ENCODE data around the gene MS4A4E.
"Not testable (repeated sequence)": the region's sequence is repeated elsewhere in the genome, so short reads cannot be mapped to it uniquely, and the experiment has no call there.

Gene MS4A4E

GRCh38 chr11:60221181-60221580 lies 21.8 kb downstream of the MS4A4E start:
- DNase-seq: no peak

DNA sequence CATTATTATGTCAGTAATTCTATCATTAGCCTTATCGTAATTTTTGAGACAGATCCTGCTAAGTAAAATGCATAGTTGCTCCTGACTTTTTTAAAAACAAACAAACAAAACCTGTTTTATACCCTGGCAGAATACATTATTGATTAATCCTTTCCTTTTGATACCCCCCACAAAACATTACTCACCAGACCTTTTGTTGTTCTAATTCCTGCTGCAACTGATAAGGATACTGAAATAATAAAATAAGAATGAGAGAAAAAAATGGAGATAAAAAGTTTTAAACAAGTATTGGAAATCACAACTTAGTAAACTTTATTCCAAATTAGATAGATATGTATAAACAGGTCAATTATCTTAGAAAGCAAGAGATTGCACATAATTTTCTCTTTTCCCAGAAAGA lies 28.6 kb downstream of the MS4A4E start:
- no peak for DNase-seq

DNA sequence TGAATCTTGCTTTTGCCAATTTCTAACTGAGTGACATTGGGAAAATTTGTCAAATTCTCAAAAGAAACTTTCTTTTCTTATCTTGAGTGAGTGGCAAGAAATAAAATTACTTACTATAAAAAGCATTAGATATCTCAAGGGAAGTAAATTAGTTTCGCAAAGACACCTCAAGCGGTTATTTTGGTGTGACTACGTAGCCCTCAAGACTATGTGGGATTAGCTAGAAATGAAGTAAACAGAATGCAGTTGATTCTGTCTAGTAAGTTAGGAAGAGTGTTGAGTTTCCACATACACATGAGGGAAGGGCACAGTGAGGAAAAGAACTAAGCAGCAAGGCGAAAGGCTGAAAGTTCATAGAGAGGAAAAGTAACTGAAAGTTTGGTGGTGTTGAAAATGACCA lies 31.7 kb downstream of the MS4A4E start:
- no peak for DNase-seq

DNA sequence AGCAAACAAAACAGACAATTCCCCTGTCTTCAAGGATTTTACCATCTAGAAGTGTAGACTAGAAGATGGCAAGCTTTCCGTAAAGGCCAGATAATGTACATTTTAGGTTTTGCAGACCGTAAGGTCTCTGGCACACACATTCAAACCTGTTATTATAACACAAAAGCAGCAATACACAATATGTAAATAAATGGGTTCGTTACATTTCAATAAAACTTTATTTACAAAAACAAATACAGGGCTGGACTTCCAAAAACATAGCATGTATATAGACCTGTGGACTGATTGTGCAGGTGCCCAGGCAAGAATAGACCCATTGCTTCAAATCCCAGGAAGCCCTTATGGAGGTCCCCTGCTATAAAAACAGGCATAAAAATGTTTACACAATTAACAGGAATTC lies 33.0 kb downstream of the MS4A4E start:
- no peak for DNase-seq

GRCh38 chr11:60208951-60209350 lies 34.0 kb downstream of the MS4A4E start:
- DNase-seq: no peak

DNA sequence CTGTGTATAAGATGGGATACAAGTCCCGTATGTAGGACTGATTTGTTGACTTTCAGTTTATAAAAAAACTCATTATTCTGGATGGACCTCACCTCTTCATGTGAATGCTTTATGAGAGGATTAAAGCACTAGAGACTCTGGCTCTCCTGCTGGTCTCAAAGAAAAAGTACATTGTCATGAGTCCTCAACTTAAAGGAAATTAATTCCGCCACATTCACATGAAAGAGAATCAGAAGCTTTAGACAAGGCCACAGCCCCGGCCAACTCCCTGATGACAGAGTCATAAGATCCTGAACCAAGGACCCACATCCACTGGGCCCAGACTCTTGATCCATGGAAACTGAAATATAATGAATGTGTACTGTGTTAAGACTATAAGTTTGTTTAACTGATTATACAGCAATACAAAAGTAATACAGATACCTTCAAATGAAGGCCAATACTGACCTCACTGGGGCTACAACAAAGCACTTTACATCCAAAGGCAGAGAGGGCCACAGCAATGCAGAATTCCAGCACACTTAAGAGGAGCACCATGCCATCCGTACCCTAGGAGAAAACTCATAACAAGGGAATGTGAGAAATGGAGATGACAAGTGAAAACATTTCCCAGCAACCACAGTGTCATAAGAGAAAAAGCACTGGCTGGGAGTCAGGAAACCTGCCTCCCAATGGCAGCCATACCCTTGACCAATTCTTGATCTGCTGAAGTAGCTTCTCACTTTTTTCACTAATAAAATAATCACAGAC lies 34.6 kb downstream of the MS4A4E start:
- no peak for DNase-seq

DNA sequence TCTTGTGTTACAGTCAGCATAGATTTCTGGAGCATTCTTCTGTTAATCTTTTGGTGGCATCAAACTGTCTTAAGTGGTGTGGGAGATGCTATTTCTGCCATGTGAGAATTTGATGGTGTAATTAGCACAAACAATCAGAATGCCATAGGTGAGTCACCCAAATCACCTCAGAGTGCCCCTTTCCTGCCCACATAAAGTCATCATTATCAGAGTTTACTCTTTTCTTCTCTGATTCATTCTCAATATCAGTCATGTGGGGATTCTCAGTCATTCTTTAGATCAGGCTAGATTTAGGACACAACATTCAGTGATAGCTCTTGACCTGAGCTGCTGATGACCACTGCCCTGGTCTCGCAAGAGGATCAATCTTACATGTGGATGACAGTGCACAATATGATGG lies 36.3 kb downstream of the MS4A4E start:
- no peak for DNase-seq

DNA sequence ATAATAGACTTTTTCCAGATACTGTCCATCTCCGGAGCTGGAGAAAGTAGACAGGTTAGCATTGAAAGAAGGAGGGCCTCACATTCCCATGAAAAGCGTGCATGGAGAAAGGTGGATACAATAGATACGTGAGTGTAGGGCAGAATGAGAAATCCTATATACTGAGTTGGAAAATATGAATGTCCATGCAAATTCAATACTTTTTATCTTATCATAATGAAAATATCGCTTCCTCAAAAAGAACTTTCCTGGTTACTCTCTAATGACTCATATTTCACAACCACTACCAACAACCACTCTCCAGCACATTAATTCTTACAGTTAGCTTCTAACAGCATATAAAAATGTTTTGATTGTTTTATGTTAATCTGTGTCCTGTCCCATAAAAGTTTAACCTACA lies 38.0 kb downstream of the MS4A4E start:
- DNase-seq: no peak

- DNase-seq: not testable (repeated sequence)
Observed at GRCh38 chr11:60201334-60201733, 41.6 kb downstream of the MS4A4E start.

DNA sequence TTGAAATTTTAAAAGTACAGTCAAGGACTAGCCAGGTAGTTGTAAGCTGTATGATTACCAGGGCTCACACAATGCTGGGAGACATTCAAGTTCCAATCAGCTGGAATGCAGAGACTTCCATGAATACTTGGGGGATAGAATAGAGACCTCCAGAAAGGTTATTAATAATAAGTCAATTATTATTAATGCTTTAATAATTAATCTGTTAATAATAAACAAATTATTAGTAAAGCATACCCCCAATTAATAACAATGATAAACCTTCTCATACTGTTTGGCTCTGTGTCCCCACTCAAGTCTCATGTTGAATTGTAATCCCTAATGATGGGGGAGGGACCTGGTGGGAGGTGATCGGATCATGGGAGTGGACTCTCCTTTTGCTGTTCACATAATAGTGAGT lies 45.5 kb downstream of the MS4A4E start:
- DNase-seq: no peak

DNA sequence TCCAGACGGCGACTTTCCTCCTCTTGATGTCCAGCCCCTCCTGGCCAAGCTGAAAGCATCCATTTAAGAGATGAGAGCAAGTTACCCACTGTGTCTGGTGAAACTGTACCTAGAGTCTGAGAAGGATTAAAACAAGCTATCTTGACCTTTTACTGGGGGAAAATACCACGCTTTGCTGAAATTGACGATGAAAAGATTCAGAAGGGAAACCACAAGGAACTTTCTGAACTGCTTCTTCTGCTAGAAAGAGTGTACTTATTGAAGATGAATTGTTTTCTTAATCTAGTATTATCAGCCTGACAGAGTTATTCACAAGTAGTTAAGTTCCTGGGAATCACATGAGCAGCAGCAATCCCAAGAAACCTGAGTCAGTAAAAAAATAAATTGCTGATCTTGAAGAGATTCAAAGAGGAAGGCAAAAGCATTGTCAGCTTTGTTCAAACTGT lies 47.0 kb downstream of the MS4A4E start:
- no peak for DNase-seq

- no peak for DNase-seq
Observed at GRCh38 chr11:60194511-60194910, 48.4 kb downstream of the MS4A4E start.

DNA sequence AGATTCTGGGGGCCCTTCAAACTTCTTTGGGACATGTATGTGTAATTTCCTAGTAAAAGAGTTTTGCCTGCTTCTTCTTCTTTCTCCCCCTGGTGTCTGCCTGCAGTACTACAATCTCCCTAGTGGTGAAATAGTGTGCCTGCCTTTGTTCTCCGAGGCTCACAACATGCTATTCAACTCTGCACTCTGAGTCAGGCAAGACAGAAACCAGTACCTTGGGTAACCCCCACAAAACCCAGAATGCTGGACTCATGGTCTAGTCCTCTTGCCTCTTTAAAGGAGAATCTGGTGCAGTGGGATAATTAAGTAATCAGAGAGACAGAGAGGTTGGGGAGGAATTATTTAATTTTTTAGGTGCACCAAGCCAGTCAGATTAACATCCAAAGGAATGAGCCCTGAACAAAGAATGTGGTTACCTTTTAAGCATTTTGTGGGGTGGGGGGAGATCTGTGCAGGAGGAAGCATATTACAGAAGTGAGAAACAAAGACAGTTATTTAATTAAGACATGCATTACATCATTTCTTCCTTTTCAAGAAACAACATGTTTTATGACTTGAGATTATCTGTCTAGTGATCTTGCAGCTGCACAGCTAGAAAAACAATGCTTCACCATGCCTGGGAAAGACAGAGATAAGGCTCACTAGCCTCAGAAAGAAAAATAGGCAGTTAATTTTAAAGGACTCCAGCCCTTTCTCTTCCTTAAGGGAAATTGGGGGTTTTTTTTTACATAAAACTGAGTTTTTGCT lies 49.1 kb downstream of the MS4A4E start:
- peak in 1 of 2 donors; percentile 56 for DNase-seq

DNA sequence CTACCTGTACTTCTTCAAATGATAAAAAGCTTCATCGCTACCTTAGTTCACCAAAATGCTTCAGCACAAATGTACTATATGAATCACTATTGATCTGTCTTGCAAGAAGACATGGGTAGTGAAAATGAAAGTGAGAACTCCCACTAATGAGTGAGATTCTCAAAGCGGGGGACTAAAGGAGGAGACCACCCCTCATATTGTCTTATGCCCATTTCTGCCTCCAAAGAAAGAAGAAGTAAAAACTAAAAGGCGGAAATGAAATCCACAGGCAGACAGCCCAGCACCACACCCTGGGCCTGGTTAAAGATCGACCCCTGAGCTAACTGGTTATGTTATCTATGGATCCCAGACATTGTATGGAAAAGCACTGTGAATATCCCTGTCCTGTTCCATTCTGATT lies 50.4 kb downstream of the MS4A4E start:
- DNase-seq: not testable (repeated sequence)

GRCh38 chr11:60188481-60188880 lies 54.5 kb downstream of the MS4A4E start:
- DNase-seq: peak in 1 of 2 donors; percentile 72

DNA sequence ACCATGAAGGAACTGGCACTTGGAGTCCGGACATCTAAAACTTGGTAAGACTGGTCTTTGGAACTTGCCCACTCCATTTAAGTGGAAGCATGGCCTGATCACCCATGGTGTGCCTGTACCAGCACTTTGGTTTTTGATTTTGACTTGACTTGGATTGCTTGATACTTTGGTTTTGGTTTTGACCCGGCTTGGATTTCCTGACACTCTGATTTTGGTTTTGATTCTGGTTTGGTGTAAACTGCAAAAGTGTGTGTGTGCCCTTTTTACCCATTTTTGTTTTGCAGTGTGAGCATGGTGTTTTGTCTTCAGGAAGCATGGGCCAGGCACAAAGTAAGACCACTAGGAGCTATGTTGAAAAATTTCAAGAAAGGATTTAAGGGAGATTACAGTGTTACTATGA lies 56.8 kb downstream of the MS4A4E start:
- not testable (repeated sequence) for DNase-seq

DNA sequence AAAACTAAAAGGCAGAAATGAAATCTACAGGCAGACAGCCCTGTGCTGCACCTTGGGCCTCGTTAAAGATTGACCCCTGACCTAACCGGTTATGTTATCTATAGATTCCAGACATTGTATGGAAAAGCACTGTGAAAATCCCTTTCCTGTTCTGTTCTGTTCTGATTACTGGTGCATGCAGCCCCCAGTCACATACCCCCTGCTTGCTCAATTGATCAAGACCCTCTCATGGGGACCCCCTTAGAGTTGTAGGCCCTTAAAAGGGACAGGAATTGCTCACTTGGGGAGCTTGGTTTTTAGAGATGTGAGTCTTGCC lies 57.5 kb downstream of the MS4A4E start:
- not testable (repeated sequence) for DNase-seq

GRCh38 chr11:60184824-60185511 lies 58.0 kb downstream of the MS4A4E start:
- no peak for DNase-seq

DNA sequence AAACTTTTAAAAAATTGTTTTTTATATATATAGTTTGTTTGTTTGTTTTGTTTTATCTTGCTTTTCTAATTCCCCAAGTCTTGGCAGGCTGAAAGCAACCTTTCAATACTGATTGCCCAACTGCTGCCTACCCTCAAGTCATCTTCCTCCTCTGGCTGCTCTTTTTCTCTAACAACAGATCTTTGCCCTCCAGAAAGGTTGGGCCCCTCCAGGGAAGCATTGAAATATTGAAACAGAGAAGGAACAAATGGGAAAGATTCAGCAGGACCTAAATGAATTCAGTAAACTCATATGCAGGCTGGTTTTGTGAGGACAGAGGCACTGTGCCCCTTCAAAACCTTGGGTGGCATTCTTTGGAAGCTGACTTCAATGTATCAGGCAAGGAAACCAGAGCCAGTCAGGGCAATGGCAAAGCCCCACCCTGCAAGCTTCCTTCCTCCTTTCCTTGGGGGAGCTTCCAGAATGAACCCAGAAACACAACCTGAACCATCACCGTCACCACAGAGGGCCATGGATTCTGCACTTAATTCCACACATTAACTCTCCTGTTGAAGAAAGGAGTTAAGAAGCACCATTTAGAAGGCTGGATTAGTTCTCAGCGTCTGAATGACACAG lies 59.2 kb downstream of the MS4A4E start:
- DNase-seq: no peak

DNA sequence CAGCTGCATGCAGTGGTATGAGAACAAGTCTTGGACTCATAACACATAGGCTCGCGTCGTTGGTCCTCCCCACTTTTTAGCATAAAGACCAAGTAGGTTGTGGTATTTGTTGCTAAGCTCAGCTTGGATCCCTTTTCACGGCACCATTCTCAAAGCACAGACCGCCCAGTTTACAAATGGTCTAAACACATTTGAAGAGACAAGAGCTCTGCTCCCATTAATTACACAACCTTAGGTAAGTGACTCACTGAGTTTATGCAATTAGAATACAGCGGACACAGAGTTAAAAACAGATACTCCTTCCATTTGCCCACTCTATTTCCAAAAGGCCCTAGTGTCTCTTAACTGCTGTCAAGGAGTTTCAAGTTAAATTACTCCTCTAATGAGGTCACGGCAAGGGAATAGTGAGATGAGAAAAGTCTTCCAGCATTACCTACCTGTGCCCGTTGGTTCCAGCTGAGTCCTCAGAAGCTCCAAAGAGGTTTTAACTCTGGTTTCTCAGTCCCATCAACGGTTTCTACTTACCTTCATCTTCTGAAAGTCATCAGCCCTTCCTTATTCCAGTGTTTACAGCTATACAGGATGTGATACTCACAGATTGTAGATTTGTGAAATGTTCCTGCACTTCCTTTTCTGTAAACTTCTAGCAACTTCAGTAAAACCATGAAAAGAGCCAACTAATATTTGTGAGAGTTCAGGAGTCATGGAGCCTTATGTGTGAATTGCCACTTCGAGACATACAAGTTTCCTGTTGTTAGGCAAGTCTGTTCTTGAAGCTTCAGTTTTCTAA lies 60.2 kb downstream of the MS4A4E start, which contains the start of gene MS4A6A:
MS4A6A (minus strand) TSS at position 543 of the 790 bp plus-strand sequence. CDS start 1,356 bp downstream, outside the sequence.
- peak in 1 of 2 donors; percentile 13 for DNase-seq

GRCh38 chr11:60175860-60176275 lies 67.1 kb downstream of the MS4A4E start:
- DNase-seq: no peak

DNA sequence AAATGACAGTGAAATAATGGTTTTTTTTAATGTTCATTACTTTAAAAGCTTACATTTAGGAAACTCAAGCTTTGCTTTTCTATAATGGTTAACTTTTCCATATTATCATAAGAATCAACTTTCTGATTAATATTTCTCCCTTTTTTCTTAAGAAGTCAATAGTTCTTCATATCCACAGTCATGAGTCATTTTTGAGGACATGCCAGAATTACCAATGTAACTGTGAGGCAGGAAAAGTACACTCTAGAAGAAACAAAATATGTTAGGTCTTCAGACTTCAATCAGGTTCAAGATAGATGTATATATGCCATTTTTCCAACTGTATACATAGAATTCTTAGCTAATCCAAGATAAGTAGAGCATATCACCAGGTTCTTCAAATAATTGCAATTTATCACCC lies 70.9 kb downstream of the MS4A4E start:
- DNase-seq: no peak

Measured in bone marrow (tissue), 2 donors.